ENCODE data around the gene WFDC5.

GRCh38 chr20:45115386-45115774 is 406 bp upstream of the WFDC5 start:
- TF ChIP-seq POLR2A (IDR thresholded peaks at IDR 0.05), result no peak
- TF ChIP-seq CTCF (IDR thresholded peaks at IDR 0.05), result no peak
